Lower lobe of right lung (tissue), 2 donors: Measurements from ENCODE around the gene DDX23. TPM values are rescaled to one million over a fixed set of nuclear protein-coding genes. Genes with fewer than 3 reads are reported as not detected.
"Not testable (repeated sequence)": the region's sequence is repeated elsewhere in the genome, so short reads cannot be mapped to it uniquely, and the experiment has no call there.

Source experiments
- ATAC-seq, 2 donors: fragments of 200-7000 bp; cut with Tn5 transposase; one replicate each; pipeline ENCODE4 v1.9.1; 2020 to 2022; ENCODE audit warnings: mild to moderate bottlenecking in 2 of 2, moderate library complexity in 2 of 2
- DNase-seq: peaks from one replicate; pipeline ENCODE4 v3.0.0-alpha.2; 2020
- H3K27ac ChIP-seq: fragments of 200-600 bp; one replicate; pipeline ENCODE4 v1.8.0; 2022
- H3K27me3 ChIP-seq: fragments of 200-600 bp; one replicate; pipeline ENCODE4 v1.8.0; 2022; ENCODE audit warnings: low read depth
- H3K36me3 ChIP-seq: fragments of 200-600 bp; one replicate; pipeline ENCODE4 v1.8.0; 2022; ENCODE audit warnings: mild to moderate bottlenecking
- H3K4me1 ChIP-seq: fragments of 200-600 bp; one replicate; pipeline ENCODE4 v1.8.0; 2022
- H3K4me3 ChIP-seq: fragments of 200-600 bp; one replicate; pipeline ENCODE4 v1.8.0; 2022; ENCODE audit warnings: mild to moderate bottlenecking
- H3K9me3 ChIP-seq: fragments of 200-600 bp; one replicate; pipeline ENCODE4 v1.8.0; 2022
- intact Hi-C: fragments of 100-400 bp; cut with DNase I; formaldehyde crosslinking; loops from one replicate; pipeline ENCODE4 v1.11.0; 2022
- total RNA-seq: library from RNA; stranded (reverse); fragmentation: NEBNext Ultra II Directional; extraction: Animal tissue kit (Norgen Biotek cat#: 25700); gene quantifications from one replicate; pipeline ENCODE4 v1.2.1, GENCODE V29; 2021
- TF ChIP-seq, protein P1 (sequence below): fragments of 200-600 bp; IDR thresholded peaks from one replicate; pipeline ENCODE4 v1.8.0; 2022; ENCODE audit warnings: antibody characterized with exemption, mild to moderate bottlenecking
- donor health status: DM: no; HTN: yes; CAD: no; lungs with severe emphysema.

DDX23 gene
- total RNA-seq, 1 donor from 2014 or later, result 76.8 TPM

DNA sequence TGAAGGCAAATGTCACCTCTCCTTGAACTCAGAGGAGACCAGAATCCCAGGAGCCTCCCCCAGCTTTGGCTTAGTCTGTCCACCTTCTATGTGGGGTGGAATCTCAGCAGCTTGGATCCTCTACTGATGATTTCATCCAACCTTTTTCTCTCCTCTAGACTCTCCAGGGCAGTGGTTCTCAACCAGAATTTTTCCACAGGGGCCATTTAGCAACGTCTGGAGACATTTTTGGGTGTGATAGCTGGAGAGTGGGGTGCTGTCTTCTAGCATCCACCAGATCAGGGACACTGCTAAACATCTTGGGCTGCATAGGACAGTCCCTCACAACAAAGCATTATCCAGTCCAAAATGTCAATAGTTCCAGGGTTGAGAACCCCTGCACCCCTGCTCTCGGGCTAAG lies 4.4 kb upstream of the DDX23 start:
- DNase-seq (no peak), ATAC-seq (no peak)
- no peak overlapping the region for H3K4me3 ChIP-seq
- H3K27me3 ChIP-seq, result no peaks in the 10 kb centered on the region
- H3K9me3 ChIP-seq, result no peaks in the 10 kb centered on the region
- TF ChIP-seq, protein P1, sequence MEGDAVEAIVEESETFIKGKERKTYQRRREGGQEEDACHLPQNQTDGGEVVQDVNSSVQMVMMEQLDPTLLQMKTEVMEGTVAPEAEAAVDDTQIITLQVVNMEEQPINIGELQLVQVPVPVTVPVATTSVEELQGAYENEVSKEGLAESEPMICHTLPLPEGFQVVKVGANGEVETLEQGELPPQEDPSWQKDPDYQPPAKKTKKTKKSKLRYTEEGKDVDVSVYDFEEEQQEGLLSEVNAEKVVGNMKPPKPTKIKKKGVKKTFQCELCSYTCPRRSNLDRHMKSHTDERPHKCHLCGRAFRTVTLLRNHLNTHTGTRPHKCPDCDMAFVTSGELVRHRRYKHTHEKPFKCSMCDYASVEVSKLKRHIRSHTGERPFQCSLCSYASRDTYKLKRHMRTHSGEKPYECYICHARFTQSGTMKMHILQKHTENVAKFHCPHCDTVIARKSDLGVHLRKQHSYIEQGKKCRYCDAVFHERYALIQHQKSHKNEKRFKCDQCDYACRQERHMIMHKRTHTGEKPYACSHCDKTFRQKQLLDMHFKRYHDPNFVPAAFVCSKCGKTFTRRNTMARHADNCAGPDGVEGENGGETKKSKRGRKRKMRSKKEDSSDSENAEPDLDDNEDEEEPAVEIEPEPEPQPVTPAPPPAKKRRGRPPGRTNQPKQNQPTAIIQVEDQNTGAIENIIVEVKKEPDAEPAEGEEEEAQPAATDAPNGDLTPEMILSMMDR, result no peak
- no peak overlapping the region for H3K27ac ChIP-seq
- peaks cover 9% of the 10 kb centered on the region for H3K4me1 ChIP-seq
- H3K36me3 ChIP-seq, result peaks cover 20% of the 10 kb centered on the region
- intact Hi-C loops, result no loop called here

- H3K4me3 ChIP-seq, DNase-seq, H3K9me3 ChIP-seq, H3K27me3 ChIP-seq, intact Hi-C loops, H3K27ac ChIP-seq, ATAC-seq: not testable (repeated sequence)
- H3K36me3 ChIP-seq, result peaks cover 13% of the 10 kb centered on the region
- peaks cover 24% of the 10 kb centered on the region for H3K4me1 ChIP-seq
These were observed 3.0 kb upstream of the DDX23 start for GRCh38 chr12:48854932-48855331.

- peaks cover 12% of the 10 kb centered on the region for H3K36me3 ChIP-seq
- peaks cover 28% of the 10 kb centered on the region for H3K4me1 ChIP-seq
- H3K4me3 ChIP-seq, result no peak overlapping the region
- no peaks in the 10 kb centered on the region for H3K27me3 ChIP-seq
- DNase-seq (no peak), ATAC-seq (no peak)
- no peak overlapping the region for H3K27ac ChIP-seq
- TF ChIP-seq, protein P1, result no peak
- intact Hi-C loops, result no loop called here
- H3K9me3 ChIP-seq, result no peaks in the 10 kb centered on the region
These were observed 2.5 kb upstream of the DDX23 start for GRCh38 chr12:48854488-48854887.

DNA sequence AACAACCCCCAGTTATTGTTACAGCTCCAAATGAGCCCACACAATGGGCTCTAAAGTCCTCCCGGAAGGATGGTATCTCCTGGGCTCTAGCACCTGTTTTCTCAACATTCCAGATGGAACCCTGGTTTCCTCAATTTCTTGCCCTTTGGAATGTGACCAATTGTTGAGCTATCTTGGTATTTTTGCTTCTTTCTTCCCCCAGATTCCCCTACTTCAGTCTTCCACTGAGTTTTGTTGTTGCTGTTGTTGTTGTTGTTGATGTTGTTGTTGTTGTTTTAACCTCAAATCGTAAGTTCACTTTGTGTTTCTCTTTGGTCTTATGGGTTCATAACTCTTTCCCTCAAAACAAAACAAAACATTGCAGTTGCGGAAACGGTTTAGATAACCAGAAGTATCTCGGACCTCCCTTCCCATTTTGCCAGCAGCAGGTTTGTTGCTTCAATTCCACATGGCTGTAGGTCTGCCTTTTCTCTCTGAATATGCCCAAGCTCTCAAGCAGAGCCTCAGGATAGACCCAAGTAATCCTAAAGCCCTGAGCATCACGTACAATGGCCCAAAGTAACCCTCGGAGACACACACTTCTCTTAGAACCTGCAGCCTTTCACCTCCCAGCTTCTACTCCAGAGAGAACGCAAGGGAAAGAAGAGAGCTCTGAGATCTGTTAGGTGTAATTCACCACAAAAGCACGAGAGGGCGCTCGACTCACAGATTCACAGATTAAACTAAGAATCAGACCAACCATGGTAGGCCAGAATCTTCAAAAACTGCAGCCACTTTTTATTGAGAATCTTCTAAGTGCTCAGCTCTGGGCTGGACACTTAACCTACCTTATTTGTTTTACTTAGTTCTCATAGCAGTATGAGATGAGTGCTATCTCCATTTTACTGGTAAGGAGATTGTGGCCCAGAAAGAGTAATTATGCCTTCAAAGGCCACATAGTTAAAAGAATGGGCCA lies 1.0 kb upstream of the DDX23 start:
- Histone ChIP-seq H3K27me3 (no peaks in the 10 kb centered on the region), H3K4me3 (peak overlapping the region; percentile 74), H3K9me3 (no peaks in the 10 kb centered on the region), H3K27ac (peak overlapping the region; percentile 87), H3K36me3 (peaks cover 16% of the 10 kb centered on the region), H3K4me1 (peaks cover 28% of the 10 kb centered on the region)
- TF ChIP-seq, protein P1, result peak; percentile 91
- intact Hi-C loops, result no loop called here
- ATAC-seq (peak; percentile 75 to 84), DNase-seq (peak; percentile 76)

DNA sequence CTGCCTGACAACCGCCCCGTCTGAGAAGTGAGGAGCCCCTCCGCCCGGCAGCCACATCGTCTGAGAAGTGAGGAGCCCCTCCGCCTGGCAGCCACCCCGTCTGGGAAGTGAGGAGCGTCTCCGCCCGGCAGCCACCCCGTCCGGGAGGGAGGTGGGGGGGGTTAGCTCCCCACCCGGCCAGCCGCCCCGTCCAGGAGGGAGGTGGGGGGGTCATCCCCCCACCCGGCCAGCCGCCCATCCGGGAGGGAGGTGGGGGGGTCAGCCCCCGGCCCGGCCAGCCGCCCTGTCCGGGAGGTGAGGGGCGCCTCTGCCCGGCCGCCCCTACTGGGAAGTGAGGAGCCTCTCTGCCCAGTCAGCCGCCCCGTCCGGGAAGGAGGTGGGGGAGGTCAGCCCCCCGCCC lies 9.9 kb downstream of the DDX23 start:
- H3K27me3 ChIP-seq, H3K9me3 ChIP-seq, H3K27ac ChIP-seq, DNase-seq, ATAC-seq, H3K4me3 ChIP-seq, H3K4me1 ChIP-seq, intact Hi-C loops: not testable (repeated sequence)
- H3K36me3 ChIP-seq, result peaks cover 83% of the 10 kb centered on the region

- no peak for ATAC-seq
- Histone ChIP-seq H3K36me3 (peaks cover 85% of the 10 kb centered on the region), H3K27ac (no peak overlapping the region), H3K9me3 (no peaks in the 10 kb centered on the region), H3K4me3 (no peak overlapping the region), H3K27me3 (no peaks in the 10 kb centered on the region), H3K4me1 (no peaks in the 10 kb centered on the region)
- no peak for DNase-seq
- TF ChIP-seq, protein P1, result no peak
- intact Hi-C loops, result no loop called here
These were observed 13.9 kb downstream of the DDX23 start for GRCh38 chr12:48838048-48838447.
